Stimulated activated CD4-positive, alpha-beta T cell treated with anti-CD3 and anti-CD28 coated beads, Interleukin-4, amount 100 ng/mL, for 24 hours (primary cell): ENCODE data around the gene KIF11.
A peak's percentile ranks its signal among the peaks of the same experiment; 100 is the strongest.
"Not testable (repeated sequence)": the region's sequence is repeated elsewhere in the genome, so short reads cannot be mapped to it uniquely, and the experiment has no call there.

ENCODE experiments used
- DNase-seq: peaks from one replicate; pipeline ENCODE4 v3.0.0-alpha.2; 2020

The KIF11 gene

GRCh38 chr10:92592761-92593618 is at the start of gene KIF11:
Gene KIF11 (plus strand): TSS chr10:92593130. CDS start chr10:92593376, 246 bp downstream.
- DNase-seq = peak; percentile 98

GRCh38 chr10:92544296-92544695 is 48.6 kb upstream of the KIF11 start:
- no peak for DNase-seq

- no peak for DNase-seq
Measured at GRCh38 chr10:92545556-92545955, 47.4 kb upstream of the KIF11 start.

- no peak for DNase-seq
Measured at GRCh38 chr10:92547676-92548075, 45.3 kb upstream of the KIF11 start.

GRCh38 chr10:92550924-92551323 is 42.0 kb upstream of the KIF11 start:
- no peak for DNase-seq

GRCh38 chr10:92552310-92552709 is 40.6 kb upstream of the KIF11 start:
- DNase-seq = no peak

- DNase-seq = no peak
Measured at GRCh38 chr10:92553959-92554358, 39.0 kb upstream of the KIF11 start.

GRCh38 chr10:92559046-92559445 is 33.9 kb upstream of the KIF11 start:
- no peak for DNase-seq

- DNase-seq = no peak
Measured at GRCh38 chr10:92562424-92562823, 30.5 kb upstream of the KIF11 start.

- no peak for DNase-seq
Measured at GRCh38 chr10:92567952-92568600, 24.9 kb upstream of the KIF11 start.

GRCh38 chr10:92569071-92569470 is 23.9 kb upstream of the KIF11 start:
- no peak for DNase-seq

- DNase-seq = not testable (repeated sequence)
Measured at GRCh38 chr10:92569663-92570062, 23.3 kb upstream of the KIF11 start.

- DNase-seq = no peak
Measured at GRCh38 chr10:92571649-92572048, 21.3 kb upstream of the KIF11 start.

GRCh38 chr10:92572362-92573090 is 20.4 kb upstream of the KIF11 start:
- DNase-seq = no peak

- DNase-seq = peak; percentile 31
Measured at GRCh38 chr10:92573091-92573797, 19.7 kb upstream of the KIF11 start.

GRCh38 chr10:92573798-92574547 is 19.0 kb upstream of the KIF11 start, which contains the start of gene IDE:
Gene IDE (minus strand): TSS chr10:92574093. CDS start chr10:92574019, 74 bp downstream.
- peak; percentile 80 for DNase-seq

- DNase-seq = no peak
Measured at GRCh38 chr10:92574548-92575261, 18.2 kb upstream of the KIF11 start.

- DNase-seq = no peak
Measured at GRCh38 chr10:92575961-92576360, 17.0 kb upstream of the KIF11 start.

GRCh38 chr10:92582347-92582746 is 10.6 kb upstream of the KIF11 start:
- DNase-seq = not testable (repeated sequence)

GRCh38 chr10:92590623-92591549 is 2.0 kb upstream of the KIF11 start:
- DNase-seq = no peak
